Epithelial cell of prostate (primary cell): ENCODE data around the gene GRM1.

Experiments used
- DNase-seq: peaks from one replicate; pipeline ENCODE4 v3.0.0-alpha.2; 2011; ENCODE audit warnings: low read depth, low spot score
- H3K27ac ChIP-seq: fragments of 450-650 bp; 2 replicates; pipeline ENCODE4 v1.5.1; 2017; ENCODE audit warnings: mild to moderate bottlenecking

Gene GRM1

DNA sequence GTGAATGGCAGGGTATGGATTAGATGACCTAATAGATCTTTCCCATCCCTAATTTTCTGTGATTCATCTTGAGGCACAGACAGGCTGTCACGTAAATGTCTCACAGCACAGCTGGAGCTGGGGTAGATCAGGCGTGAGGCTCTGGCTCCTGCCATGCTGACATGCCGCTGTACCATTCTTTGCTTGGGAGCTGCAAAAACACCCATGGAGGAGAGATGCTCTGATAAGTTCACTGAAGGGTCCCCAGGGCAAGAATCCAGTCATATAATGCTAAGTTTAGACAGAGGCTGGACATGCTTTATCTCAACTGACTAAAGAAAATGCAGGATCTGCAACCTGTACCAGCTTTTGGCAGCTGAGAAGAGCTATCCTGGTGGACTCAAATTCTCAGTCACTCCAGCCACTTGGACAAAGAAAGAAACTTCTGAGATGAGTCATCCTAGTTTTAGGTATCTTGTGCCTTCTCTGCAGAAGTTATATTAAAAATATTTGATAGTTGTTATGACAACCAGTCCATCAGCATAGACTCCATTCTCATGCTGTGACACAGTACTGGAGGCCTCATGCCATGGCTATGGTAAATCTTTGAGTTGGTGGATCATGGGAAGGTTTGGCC lies 329.7 kb downstream of the GRM1 start:
- no peak for DNase-seq
- peak overlapping the region; percentile 69 for H3K27ac ChIP-seq

DNA sequence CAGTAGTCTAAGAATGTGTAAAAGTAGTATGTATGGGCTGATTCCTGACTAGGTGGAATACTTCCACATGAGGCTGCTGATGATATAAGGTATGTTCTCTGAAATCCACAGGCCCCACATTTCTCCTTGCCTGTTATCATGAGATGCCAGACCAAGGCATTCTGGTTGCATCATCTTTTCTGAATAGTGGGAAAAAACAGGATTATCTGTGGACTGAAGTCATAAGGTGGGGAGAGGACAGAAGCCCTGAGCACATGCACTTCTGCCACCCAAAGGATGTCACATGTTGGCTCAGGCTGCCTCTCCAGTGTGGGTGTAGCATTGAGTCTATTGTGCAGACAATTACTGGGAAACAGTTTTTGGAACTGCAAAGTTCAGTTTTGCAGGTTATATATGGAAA lies 330.3 kb downstream of the GRM1 start:
- H3K27ac ChIP-seq = no peak overlapping the region
- DNase-seq = no peak

DNA sequence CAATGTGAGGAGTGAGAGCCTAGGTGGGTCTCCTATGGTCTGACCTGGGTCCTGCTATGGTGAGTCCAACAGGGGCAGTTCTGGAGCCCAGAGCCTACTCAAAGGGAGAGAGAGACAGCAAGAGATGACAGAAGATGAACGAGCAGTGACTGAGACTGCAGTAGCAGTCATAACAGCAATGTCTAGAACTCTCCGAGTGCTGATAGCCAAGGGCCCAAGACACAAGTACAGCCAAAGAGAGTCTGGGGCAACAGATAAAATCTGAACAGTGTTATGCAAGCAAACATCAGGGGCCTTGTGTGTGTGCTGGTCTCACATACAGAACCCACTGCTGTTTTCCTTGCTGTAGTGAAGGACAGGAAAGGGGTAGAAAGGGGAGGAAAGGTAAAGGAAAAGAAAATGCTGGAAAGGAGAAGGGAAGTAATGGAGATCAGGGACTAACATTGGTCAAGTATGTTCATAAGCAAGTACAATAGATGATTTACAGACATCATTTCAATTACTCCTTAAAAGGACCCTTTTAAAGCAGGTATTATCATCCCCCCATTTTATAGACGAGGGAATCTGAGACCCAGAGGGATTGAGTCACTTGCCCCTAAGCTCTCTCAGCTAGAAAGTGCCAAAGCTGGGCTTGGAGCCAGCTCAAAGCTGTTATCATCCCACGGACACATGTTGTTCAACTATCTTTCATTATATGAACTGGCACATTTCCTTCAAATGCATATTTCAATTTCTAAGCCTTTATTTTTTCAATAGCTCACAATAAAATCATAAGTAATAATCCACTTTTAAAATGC lies 332.5 kb downstream of the GRM1 start:
- no peak for DNase-seq
- no peak overlapping the region for H3K27ac ChIP-seq

DNA sequence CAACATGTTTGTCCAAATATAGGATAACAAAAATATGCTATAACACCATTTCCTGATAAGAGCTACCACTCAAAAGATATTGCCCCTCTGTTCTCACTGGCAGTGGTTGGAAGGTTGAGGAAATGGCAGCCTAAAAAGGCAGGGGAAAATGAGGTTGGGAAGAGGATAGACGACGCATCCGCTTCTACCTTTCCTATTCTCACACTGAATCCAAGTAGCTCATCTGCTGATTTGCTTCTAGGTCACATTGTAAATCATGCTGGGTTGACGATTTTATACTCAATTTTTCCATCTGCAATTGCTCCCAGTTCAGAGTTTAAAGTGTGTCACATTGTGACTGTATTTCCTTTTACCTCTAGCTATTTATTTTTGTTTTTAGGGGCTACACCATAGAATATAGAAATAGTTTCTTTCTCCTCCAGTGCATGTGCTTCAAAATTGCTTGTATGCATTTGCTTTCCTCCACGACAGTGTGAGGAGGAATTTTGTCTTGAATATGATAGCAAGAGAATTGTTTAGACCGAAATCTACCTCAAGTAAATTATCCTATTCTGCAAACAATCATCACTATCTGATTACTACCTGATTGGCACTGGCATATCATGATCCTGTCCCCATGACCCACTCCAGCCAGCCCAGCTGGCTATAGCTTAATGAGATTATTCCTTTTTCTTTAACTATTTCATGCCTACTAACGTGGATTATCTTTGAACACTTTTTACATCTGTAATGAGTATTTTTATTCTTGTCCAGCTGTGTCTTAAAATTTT lies 335.2 kb downstream of the GRM1 start:
- H3K27ac ChIP-seq = no peak overlapping the region
- no peak for DNase-seq

- H3K27ac ChIP-seq = no peak overlapping the region
- no peak for DNase-seq
These were observed 336.1 kb downstream of the GRM1 start for GRCh38 chr6:146364816-146365594.

DNA sequence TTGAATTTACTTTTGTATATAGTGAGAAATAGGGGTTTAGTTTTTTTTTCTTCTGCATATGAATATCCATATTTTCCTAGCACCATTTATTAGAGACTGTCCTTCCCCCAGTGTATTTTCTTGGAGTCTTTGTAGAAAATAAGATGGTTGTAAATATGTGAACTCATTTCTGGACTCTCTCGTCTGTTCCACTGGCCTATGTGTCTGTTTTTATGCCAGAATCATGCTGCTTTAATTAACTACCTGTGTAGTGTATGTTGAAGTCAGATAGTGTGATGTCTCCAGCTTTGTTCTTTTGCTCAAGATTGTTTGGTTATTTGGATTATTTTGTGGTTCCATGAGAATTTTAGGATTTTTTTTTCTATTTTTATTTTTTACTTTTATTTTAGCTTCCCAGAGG lies 338.2 kb downstream of the GRM1 start:
- no peak overlapping the region for H3K27ac ChIP-seq
- no peak for DNase-seq

DNA sequence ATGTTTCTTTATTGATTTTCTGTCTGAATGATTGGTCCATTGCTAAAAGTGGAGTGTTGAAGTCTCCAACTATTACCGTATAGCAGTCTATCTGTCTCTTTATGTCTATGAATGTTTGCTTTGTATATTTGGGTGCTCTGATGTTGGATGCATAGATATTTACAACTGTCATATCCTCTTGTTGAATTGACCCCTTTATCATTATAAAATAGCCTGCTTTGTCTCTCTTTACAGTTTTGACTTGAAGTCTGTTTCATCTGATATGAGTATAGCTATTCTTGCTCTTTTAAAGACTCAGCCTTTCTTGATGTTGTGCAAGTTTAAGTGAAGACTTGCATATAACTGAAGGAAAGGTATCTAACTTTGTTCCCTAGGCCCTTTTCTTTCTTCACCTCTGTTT lies 341.0 kb downstream of the GRM1 start:
- no peak overlapping the region for H3K27ac ChIP-seq
- DNase-seq = no peak

GRCh38 chr6:146381486-146381885 lies 352.6 kb downstream of the GRM1 start:
- H3K27ac ChIP-seq = no peak overlapping the region
- DNase-seq = no peak

DNA sequence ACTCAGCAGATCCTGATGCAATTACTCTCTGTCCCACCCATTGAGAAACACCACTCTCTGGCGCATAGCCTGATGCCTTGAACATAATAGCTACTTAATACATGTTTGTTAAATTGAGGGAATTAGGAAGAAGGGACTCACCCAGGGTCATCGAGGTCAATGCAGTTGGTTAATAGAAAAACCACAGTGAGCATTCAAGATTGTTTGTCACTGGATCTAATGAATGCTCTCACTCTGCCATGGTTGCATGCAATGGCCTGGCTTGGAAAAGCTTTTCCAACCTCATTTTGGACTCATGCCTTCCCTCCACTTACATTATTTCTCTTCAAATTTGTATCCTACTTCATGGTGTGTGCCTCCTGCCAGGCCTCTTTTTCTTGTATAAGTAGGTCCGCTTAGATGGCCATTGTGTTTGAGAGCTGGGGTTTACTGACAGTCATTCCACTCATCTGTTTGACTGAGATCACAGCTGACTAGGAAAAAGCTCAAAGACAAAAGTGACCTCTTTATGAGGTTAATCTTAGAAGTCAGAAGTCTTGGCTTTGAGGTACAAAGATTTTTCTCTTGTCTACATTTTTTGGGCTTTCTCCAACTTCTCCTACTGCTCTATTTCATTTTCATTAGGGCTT lies 360.0 kb downstream of the GRM1 start:
- no peak for DNase-seq
- H3K27ac ChIP-seq = no peak overlapping the region

DNA sequence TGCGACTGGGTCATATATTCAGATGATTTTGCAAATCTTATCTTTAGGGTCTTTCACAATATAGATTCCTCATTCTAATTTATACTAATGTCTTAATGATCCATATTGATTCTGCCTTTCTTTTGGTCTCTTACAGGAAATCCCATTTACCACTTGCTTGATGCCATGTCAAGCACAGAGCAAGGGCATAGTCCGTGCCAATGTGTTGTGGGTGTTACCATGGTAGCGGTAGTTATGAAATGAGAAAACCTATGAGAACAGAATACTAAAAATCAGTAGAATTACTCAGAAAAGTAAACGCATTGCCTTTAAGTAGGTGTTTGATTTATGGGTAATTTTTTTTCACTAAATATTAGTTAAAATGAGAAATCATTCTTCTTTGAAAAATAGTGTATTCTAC lies 360.9 kb downstream of the GRM1 start:
- no peak overlapping the region for H3K27ac ChIP-seq
- DNase-seq = no peak

DNA sequence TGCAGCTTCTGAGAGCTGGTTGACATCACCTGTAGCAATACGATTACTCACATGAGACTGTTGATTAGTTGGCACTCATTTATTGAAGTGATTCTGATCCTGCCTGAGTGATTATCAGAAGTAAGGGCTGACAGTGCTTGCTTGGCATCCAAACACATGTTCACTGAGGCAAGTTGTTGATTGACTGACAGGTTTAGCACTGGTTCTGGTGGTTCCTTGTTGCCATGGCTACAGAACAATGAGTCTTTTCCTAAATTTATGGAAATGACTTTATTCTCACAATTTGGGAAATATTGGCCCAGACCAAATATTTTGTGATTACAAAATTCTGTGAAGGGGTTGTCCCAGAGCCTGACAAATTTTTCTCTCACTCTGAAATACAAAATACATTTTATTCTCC lies 368.8 kb downstream of the GRM1 start:
- DNase-seq = no peak
- no peak overlapping the region for H3K27ac ChIP-seq

DNA sequence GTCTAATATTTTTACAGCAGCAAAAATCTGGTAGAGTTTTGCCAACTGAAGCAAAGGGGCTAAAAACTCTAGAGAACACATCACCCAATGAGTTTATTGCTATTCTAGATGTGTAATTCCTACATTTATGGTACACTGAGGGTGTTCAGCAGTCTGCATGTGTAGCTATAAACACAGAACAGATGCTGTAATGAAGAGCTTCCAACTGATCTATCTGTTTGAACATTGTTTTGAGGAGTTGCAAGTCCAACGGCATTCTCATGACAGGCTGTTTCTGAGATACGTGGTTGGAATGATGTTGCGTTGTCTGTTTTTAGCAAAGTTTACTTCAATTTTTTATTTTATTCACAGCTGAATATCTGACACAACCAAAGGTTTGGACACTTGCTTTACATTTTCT lies 373.6 kb downstream of the GRM1 start:
- DNase-seq = no peak
- no peak overlapping the region for H3K27ac ChIP-seq

GRCh38 chr6:146408583-146408982 lies 379.7 kb downstream of the GRM1 start:
- H3K27ac ChIP-seq = no peak overlapping the region
- DNase-seq = no peak

- H3K27ac ChIP-seq = peak overlapping the region; percentile 19
- DNase-seq = peak; percentile 29
These were observed 382.2 kb downstream of the GRM1 start for GRCh38 chr6:146410851-146411595.

GRCh38 chr6:146419576-146419975 lies 390.7 kb downstream of the GRM1 start:
- no peak for DNase-seq
- no peak overlapping the region for H3K27ac ChIP-seq

GRCh38 chr6:146420255-146420654 lies 391.4 kb downstream of the GRM1 start:
- H3K27ac ChIP-seq = no peak overlapping the region
- DNase-seq = no peak

DNA sequence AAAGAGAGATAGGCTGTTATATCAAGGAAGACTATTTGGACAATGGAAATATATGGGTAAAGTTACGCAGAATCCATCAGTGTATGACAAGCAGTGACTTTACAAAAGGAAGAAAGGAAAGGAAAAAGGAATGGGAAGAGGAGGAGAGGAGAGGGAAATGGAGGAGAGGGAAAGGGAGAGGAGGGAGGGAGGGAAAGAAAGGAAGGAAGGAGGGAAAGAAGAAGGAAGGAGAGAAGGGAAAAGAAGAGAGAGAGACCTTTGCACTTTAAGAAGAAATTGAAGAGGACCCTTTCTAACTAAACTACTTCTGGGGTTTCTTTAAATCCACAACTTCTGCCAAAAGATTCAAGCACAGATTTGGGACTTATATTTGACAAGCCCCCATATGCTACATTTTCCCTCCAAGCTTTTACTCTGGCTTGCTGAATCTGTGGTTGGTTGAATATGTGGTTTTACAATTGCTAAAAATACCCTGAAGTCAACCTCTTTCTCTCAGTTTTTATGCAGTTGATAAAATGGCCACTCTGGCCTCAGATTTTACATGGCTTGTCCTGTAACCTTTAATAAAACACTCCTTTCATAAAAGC lies 394.0 kb downstream of the GRM1 start:
- DNase-seq = no peak
- no peak overlapping the region for H3K27ac ChIP-seq

- no peak overlapping the region for H3K27ac ChIP-seq
- no peak for DNase-seq
These were observed 394.6 kb downstream of the GRM1 start for GRCh38 chr6:146423452-146423851.

DNA sequence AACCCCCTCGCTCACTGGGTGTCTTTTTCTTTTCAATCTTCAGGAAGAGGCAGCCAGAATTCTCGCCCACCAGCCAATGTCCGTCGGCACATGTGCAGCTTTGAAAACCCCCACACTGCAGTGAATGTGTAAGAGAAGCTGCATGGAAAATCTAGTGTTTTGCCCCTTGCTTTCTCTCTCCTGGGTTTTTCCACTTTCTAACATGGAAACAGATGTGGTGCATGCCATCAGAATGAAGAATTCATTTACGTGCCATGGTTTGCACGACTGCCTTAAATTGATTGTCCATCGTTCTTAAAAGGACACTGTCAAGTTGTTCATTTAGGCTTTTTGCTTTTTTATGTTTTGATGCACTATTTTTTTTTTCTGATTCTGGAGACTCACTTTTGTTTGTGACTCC lies 397.7 kb downstream of the GRM1 start:
- H3K27ac ChIP-seq = no peak overlapping the region
- no peak for DNase-seq
